ENCODE measurements around the gene SSTR3.
A peak's percentile ranks its signal among the peaks of the same experiment; 100 is the strongest.

The SSTR3 gene

DNA sequence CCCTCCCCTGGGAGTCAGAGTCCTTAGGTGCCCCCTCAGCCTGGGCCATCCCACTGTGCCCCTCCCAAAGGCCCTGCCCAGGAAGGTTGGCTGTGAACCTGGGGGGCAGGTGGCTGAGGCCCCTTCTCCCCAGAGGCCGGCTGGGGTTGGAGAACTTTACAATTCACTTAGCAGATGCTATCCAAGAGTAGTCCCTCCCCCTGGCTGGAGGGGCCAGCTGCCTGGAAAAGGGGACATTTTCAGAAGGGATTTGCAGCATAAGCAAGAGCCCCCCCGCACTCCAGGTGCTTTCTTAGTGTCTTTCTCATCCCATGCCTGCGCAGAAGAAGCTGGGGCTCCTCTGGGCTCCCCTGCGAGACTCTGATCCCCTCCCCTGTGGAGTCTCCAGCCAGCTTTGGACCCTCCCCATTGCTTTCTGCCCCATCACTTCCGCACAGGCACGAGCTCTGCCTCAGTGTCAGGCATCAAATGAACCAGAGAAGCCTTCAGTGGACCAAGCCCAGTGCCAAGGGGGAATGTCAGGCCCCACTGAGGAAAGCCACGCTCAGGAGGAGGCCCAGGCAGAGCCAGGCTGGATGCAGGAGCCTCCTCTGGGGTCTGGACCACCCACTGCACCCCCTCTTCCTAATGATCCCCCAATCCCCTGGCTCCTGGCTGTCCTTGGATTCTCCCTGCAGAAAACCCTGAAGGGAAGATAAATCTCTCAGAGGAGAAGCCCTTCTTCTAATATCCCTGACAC is 3.7 kb downstream of the SSTR3 start:
- DNase-seq (ENCODE audit: low spot score): no peak
- H3K79me1 ChIP-seq (ENCODE audit: low read depth, low read length): no peaks in the 10 kb centered on the region
- H3K27ac ChIP-seq (replicated peaks; ENCODE audit: low read length): no peak overlapping the region
- H3K27me3 ChIP-seq (ENCODE audit: control insufficient read depth in 3 of 3, insufficient read depth in 3 of 3, low read depth in 1 of 3, low read length in 3 of 3): peaks cover 0 to 62% (median 0%) of the 10 kb centered on the region in 3 experiments
- no peak overlapping the region for H2AK5ac ChIP-seq (ENCODE audit: low read depth, low read length)
- H3K9ac ChIP-seq (ENCODE audit: low read depth, low read length, poor library complexity): no peak overlapping the region
- no peak overlapping the region for H4K91ac ChIP-seq (ENCODE audit: low read depth, low read length, poor library complexity)
- no peak overlapping the region for H2BK12ac ChIP-seq (ENCODE audit: low read length)
- H3K23ac ChIP-seq (ENCODE audit: low read depth, low read length, poor library complexity): no peak overlapping the region
- peak overlapping the region; percentile 49 for H3K14ac ChIP-seq (ENCODE audit: low read length)
- no CpG with 5 or more reads among the region's 7 CpGs for WGBS, 2 donors (ENCODE audit: extremely low coverage in 2 of 2, insufficient read length in 2 of 2, insufficient replicate concordance in 1 of 2)
- H2AFZ ChIP-seq (ENCODE audit: low read length): no peak overlapping the region
- peak overlapping the region; percentile 18 for H3K18ac ChIP-seq (ENCODE audit: low read length)
- no peaks in the 10 kb centered on the region for H3K9me3 ChIP-seq (replicated peaks in 1 of 2; ENCODE audit: control insufficient read depth in 2 of 2, insufficient read depth in 1 of 2, low read depth in 1 of 2, low read length in 2 of 2)
- H3K4me1 ChIP-seq (ENCODE audit: control insufficient read depth in 2 of 2, insufficient read depth in 1 of 2, low read depth in 1 of 2, low read length in 2 of 2): peaks cover 9 to 11% of the 10 kb centered on the region in 2 donors
- no peak overlapping the region for H4K8ac ChIP-seq (ENCODE audit: low read depth, low read length)
- H2BK5ac ChIP-seq (ENCODE audit: low read length): no peak overlapping the region
- H3K4ac ChIP-seq (ENCODE audit: low read length): no peak overlapping the region
- H2BK15ac ChIP-seq (ENCODE audit: low read length): no peak overlapping the region
- no peaks in the 10 kb centered on the region for H3K36me3 ChIP-seq (replicated peaks in 1 of 2; ENCODE audit: control insufficient read depth in 2 of 2, insufficient read depth in 2 of 2, low read length in 2 of 2)
- H3K4me2 ChIP-seq (ENCODE audit: insufficient read depth, low read length, poor library complexity, severe bottlenecking): no peak overlapping the region
- H2BK120ac ChIP-seq (ENCODE audit: low read depth, low read length): no peak overlapping the region
- no peak overlapping the region for H3K4me3 ChIP-seq (ENCODE audit: low read length in 2 of 2)

DNA sequence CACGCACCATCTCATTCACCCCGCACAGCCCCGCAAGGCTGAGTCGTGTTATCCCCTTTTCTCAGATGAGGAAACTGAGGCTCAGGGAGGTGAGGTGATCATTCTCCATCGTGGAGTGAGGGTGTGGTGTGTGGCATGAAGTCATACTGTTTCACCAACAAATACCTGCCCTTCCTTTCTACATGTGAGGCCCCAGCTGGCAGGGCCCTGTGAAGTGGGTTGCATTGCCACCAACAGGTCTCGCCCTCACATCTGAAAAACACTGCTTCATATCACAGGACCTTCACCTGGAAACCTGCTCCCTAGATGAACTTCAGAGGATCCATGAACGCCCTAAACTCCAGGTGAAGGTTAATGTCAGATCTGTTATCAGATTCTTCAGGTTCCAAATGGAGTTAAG is 4.3 kb downstream of the SSTR3 start:
- Histone ChIP-seq H4K8ac (ENCODE audit: low read depth, low read length) (no peak overlapping the region), H4K91ac (ENCODE audit: low read depth, low read length, poor library complexity) (no peak overlapping the region), H3K9ac (ENCODE audit: low read depth, low read length, poor library complexity) (no peak overlapping the region), H3K14ac (ENCODE audit: low read length) (peak overlapping the region; percentile 49), H3K27ac (replicated peaks; ENCODE audit: low read length) (no peak overlapping the region), H3K4me3 (ENCODE audit: low read length in 2 of 2) (no peak overlapping the region), H3K23ac (ENCODE audit: low read depth, low read length, poor library complexity) (no peak overlapping the region), H3K27me3 (ENCODE audit: control insufficient read depth in 3 of 3, insufficient read depth in 3 of 3, low read depth in 1 of 3, low read length in 3 of 3) (peaks cover 0 to 56% (median 0%) of the 10 kb centered on the region in 3 experiments), H2BK12ac (ENCODE audit: low read length) (no peak overlapping the region), H2AFZ (ENCODE audit: low read length) (no peak overlapping the region), H2BK15ac (ENCODE audit: low read length) (no peak overlapping the region), H3K4me1 (ENCODE audit: control insufficient read depth in 2 of 2, insufficient read depth in 1 of 2, low read depth in 1 of 2, low read length in 2 of 2) (peaks cover 9 to 11% of the 10 kb centered on the region in 2 donors), H3K9me3 (replicated peaks in 1 of 2; ENCODE audit: control insufficient read depth in 2 of 2, insufficient read depth in 1 of 2, low read depth in 1 of 2, low read length in 2 of 2) (no peaks in the 10 kb centered on the region), H2BK120ac (ENCODE audit: low read depth, low read length) (no peak overlapping the region), H3K4ac (ENCODE audit: low read length) (no peak overlapping the region), H2AK5ac (ENCODE audit: low read depth, low read length) (no peak overlapping the region), H2BK5ac (ENCODE audit: low read length) (no peak overlapping the region), H3K18ac (ENCODE audit: low read length) (peak overlapping the region; percentile 18), H3K36me3 (replicated peaks in 1 of 2; ENCODE audit: control insufficient read depth in 2 of 2, insufficient read depth in 2 of 2, low read length in 2 of 2) (no peaks in the 10 kb centered on the region), H3K79me1 (ENCODE audit: low read depth, low read length) (no peaks in the 10 kb centered on the region), H3K4me2 (ENCODE audit: insufficient read depth, low read length, poor library complexity, severe bottlenecking) (no peak overlapping the region)
- DNase-seq (ENCODE audit: low spot score): no peak
- WGBS, 2 donors (ENCODE audit: extremely low coverage in 2 of 2, insufficient read length in 2 of 2, insufficient replicate concordance in 1 of 2): no CpG with 5 or more reads among the region's 7 CpGs

GRCh38 chr22:37206841-37207821 is 5.1 kb downstream of the SSTR3 start:
- H2AK5ac ChIP-seq (ENCODE audit: low read depth, low read length): peak overlapping the region; percentile 66
- H3K36me3 ChIP-seq (replicated peaks in 1 of 2; ENCODE audit: control insufficient read depth in 2 of 2, insufficient read depth in 2 of 2, low read length in 2 of 2): no peaks in the 10 kb centered on the region
- no CpG with 5 or more reads among the region's 71 CpGs for WGBS, 2 donors (ENCODE audit: extremely low coverage in 2 of 2, insufficient read length in 2 of 2, insufficient replicate concordance in 1 of 2)

More at GRCh38 chr22:37206841-37207821, 5.1 kb downstream of the SSTR3 start:
- Histone ChIP-seq H3K27ac (replicated peaks; ENCODE audit: low read length) (no peak overlapping the region), H3K4me3 (ENCODE audit: low read length in 2 of 2) (no peak overlapping the region), H4K91ac (ENCODE audit: low read depth, low read length, poor library complexity) (peak overlapping the region; percentile 49), H2BK15ac (ENCODE audit: low read length) (peak overlapping the region; percentile 87), H2BK120ac (ENCODE audit: low read depth, low read length) (no peak overlapping the region), H2AFZ (ENCODE audit: low read length) (no peak overlapping the region), H3K79me1 (ENCODE audit: low read depth, low read length) (no peaks in the 10 kb centered on the region), H4K8ac (ENCODE audit: low read depth, low read length) (no peak overlapping the region), H2BK5ac (ENCODE audit: low read length) (no peak overlapping the region), H3K23ac (ENCODE audit: low read depth, low read length, poor library complexity) (peak overlapping the region; percentile 37), H3K4me2 (ENCODE audit: insufficient read depth, low read length, poor library complexity, severe bottlenecking) (no peak overlapping the region), H2BK12ac (ENCODE audit: low read length) (peak overlapping the region; percentile 30), H3K18ac (ENCODE audit: low read length) (peak overlapping the region; percentile 74), H3K14ac (ENCODE audit: low read length) (no peak overlapping the region), H3K4ac (ENCODE audit: low read length) (peak overlapping the region; percentile 71), H3K27me3 (ENCODE audit: control insufficient read depth in 3 of 3, insufficient read depth in 3 of 3, low read depth in 1 of 3, low read length in 3 of 3) (peaks cover 0 to 49% (median 0%) of the 10 kb centered on the region in 3 experiments), H3K4me1 (ENCODE audit: control insufficient read depth in 2 of 2, insufficient read depth in 1 of 2, low read depth in 1 of 2, low read length in 2 of 2) (peaks cover 4 to 5% of the 10 kb centered on the region in 2 donors), H3K9ac (ENCODE audit: low read depth, low read length, poor library complexity) (peak overlapping the region; percentile 73), H3K9me3 (replicated peaks in 1 of 2; ENCODE audit: control insufficient read depth in 2 of 2, insufficient read depth in 1 of 2, low read depth in 1 of 2, low read length in 2 of 2) (no peaks in the 10 kb centered on the region)
- no peak for DNase-seq (ENCODE audit: low spot score)

Data from neuronal stem cell (in vitro differentiated cells).